HPDE6-E6E7 (cell line): ENCODE results near the gene GPN2.
"Not testable (repeated sequence)": the region's sequence is repeated elsewhere in the genome, so short reads cannot be mapped to it uniquely, and the experiment has no call there.

Source experiments
- DNase-seq: peaks from one replicate; pipeline ENCODE4 v3.0.0; 2011; ENCODE audit warnings: missing footprints; ENCODE audit errors: extremely low spot score

Gene GPN2

GRCh38 chr1:26857473-26858060 is 32.5 kb downstream of the GPN2 start:
- no peak for DNase-seq

- DNase-seq: no peak
Measured at GRCh38 chr1:26856604-26857469, 33.2 kb downstream of the GPN2 start.

DNA sequence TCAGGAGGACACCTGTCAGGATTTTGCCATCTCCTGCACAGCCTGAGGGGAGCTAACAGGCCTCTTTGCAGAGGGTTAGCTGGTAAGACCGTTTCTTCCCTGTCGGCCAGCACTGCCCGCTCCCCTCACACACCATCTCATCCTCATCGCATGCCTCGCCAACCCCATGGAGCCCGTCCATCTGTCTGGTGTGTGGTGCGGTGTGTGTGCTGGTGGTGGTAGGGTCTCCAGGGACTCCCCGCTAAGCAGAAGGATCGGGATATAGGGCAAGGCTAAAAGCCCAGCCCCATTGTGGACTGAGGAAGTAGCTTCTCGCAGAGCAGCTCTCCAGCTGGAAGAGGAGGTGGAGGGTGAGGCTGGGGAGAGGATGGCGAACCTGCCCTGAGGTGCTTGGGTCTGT is 33.9 kb downstream of the GPN2 start:
- no peak for DNase-seq

DNA sequence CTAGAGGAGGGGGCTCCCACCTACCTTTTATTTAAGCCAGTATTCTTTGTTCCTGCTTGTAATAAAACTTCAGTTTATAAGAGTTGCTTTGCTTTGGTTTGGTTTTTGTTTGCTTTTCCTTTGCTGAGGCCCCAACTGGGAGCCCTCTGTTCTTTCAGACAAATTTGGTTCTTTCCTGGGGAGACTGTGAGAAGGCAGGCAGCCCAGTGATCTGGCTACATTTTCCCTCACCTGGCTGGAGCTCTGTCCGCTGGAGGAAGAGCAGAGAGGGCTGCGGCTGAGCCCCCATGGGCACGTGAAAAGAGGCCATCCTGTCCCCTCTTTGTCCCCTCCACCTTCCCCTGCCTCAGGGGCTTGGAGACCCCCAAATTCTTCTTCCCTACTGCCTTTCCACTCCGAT is 34.4 kb downstream of the GPN2 start:
- DNase-seq: no peak

- DNase-seq: peak; percentile 74
Measured at GRCh38 chr1:26854906-26855305, 35.2 kb downstream of the GPN2 start.

- DNase-seq: no peak
Measured at GRCh38 chr1:26853600-26853999, 36.5 kb downstream of the GPN2 start.

- DNase-seq: peak; percentile 86
Measured at GRCh38 chr1:26853156-26853555, 36.9 kb downstream of the GPN2 start.

DNA sequence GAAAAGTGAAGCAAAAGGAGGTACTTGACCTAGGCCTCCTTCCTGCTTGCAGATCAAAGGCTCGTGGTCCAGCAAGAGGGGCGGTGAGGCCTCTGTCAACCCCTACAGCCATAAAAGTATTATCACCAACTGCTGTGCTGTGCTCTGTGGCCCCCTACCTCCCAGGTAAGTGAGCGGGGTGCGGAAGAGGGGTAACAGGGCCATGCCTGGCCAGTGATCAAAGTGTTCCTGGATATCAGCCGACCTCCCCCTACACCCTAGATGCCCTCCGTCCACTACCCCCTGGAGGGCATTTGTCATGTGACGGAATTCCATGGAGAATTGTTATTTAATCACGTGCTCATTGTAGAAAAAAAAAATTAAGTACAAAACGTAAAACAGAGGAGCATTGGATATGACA is 37.4 kb downstream of the GPN2 start:
- DNase-seq: no peak

DNA sequence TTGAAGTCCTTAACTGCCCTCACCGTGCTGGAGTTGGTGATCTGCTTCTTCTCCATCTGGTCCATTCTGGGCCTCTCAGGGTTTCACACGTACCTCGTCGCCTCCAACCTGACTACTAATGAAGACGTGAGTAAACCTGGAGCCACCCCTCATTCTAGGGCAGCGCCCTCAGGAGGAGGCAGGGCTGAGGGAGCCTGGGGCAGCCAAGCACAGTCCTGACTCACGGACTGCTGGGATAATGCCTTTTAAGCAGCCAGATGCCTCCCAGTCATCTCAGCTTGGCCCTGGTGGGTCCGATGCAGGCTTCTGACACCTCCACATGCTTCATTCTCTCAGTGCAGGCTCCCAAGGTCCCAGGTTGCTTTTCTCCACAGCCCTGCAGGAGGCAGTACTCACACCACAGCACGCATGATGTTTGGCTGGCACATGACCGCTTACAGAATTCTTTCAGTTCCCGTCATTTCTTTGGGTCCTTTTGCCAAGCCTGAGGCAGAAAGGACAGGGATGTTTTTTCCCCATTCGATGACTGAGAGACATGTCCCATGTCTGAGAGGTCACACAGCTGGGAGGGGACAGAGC is 38.9 kb downstream of the GPN2 start:
- no peak for DNase-seq

DNA sequence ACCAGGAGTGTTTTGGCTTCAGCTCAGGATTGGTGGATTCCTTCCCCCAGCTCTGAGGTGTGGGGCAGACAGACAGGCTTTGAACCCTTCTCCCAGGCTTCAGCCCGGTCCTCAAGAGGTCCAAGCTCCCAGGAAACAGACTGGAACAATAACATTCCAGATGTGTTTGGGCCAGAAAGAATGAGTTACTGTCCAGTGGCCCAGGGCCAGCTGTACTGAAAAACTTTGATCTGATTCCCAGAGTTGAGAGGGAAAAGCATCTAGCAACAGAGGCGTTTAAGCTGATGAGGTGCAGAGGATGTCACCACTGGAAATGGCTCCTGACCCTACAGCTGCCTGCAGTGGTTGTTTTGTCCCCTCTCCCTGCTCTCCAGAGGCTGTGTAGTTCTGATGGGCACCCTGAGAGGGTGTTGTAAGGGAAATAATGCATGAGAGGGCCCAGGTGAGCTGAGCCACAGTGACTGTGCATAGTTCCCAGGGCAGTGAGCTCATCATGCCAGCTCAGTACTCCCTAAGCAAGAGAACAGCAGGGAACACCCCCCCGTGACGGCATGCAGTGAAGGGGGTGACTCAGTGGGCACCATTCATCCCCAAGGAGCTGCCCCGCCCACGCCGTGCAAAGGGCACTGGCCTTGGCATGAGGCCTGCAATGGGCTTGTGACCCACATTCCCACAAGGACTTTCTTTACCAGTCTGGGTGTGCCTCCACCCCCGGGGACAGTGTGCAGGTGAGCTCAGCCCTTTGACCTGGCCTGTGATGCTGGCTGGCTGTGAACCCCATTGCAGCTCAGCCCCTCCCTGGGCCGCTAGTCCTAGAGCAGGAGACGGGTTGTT is 40.9 kb downstream of the GPN2 start:
- DNase-seq: peak; percentile 98

DNA sequence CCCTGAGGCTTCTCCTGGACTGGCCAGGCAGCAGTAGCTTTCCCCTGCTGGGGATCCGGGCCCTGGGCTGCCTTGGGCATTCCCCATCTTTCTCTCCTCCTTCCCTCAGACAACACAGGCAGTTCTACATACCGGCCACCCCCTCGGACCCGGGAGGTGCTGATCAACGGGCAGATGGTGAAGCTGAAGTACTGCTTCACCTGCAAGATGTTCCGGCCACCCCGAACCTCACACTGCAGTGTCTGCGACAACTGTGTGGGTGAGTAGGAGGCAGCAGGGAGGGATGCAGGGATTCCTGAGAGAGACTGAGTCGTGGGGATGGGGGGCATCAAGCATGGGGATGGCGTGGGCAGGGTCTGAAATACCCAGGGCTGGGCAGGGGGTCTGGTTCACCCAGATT is 41.6 kb downstream of the GPN2 start:
- DNase-seq: no peak

DNA sequence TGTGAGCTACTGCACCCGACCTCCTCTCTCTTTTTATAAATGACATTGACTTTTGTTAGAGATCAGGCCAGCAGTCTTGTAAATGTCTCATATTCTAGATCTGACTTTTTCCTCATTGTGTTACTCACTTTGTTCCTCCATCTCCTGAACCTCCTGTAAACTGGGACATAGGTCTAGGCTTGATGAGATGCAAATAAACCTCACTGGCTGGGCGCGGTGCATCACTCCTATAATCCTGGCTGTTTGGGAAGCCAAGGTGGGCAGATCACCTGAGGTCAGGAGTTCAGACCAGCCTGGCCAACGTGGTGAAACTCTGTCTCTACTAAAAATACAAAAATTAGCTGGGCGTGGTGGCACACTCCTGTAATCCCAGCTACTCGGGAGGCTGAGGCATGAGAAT is 42.3 kb downstream of the GPN2 start:
- DNase-seq: not testable (repeated sequence)

DNA sequence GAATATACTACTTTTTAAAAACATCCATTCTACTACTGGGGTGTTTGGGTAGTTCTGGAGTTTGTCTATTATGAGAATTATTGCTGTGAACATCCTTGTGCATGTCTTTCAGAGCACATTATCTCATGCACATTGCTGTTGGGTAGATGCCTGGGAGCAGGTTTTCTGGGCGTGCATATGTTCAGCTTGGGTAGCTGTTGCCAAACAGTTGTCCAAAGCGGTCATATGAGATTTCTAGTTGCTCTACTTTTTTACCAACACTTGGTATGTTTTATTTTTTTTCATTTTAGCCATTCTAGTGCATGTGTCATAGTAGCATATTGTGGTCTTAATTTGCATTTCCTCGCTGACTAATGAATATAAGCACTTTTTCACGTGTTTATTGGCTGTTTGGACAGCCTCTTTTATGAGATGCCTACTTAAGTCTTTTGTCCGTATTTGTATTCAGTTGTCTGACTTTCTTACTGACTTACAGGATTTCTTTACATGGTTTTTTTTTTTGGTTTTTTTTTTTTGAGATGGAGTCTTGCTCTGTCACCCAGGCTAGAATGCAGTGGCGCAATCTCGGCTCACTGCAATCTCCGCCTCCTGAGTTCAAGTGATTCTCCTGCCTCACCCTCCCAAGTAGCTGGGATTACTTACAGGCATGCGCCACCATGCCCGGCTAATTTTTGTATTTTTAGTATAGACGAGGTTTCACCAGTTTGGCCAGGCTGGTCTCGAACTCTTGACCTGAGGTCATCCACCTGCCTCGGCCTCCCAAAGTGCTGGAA is 45.5 kb downstream of the GPN2 start:
- no peak for DNase-seq

- no peak for DNase-seq
Measured at GRCh38 chr1:26839779-26840178, 50.3 kb downstream of the GPN2 start.

DNA sequence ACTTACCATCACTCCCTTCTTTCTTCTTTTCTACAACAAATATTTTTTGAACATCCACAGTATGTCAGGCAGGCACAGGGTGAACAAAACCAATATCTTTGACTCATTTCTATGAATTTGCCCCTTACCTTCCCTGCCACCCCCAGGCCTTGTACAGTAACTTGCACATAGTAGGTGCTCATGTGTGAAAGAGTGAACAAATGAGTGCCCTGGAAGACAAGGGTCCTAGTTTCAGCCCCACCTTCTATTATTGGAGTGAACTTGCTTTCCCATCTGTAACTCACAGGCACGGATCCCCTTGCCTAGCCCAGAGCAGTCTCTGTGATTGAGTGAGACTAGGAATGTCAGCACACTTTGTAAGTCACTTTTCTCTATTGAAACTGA is 50.8 kb downstream of the GPN2 start:
- no peak for DNase-seq

GRCh38 chr1:26838474-26839338 is 51.4 kb downstream of the GPN2 start:
- DNase-seq: no peak

GRCh38 chr1:26837665-26838064 is 52.4 kb downstream of the GPN2 start:
- not testable (repeated sequence) for DNase-seq

DNA sequence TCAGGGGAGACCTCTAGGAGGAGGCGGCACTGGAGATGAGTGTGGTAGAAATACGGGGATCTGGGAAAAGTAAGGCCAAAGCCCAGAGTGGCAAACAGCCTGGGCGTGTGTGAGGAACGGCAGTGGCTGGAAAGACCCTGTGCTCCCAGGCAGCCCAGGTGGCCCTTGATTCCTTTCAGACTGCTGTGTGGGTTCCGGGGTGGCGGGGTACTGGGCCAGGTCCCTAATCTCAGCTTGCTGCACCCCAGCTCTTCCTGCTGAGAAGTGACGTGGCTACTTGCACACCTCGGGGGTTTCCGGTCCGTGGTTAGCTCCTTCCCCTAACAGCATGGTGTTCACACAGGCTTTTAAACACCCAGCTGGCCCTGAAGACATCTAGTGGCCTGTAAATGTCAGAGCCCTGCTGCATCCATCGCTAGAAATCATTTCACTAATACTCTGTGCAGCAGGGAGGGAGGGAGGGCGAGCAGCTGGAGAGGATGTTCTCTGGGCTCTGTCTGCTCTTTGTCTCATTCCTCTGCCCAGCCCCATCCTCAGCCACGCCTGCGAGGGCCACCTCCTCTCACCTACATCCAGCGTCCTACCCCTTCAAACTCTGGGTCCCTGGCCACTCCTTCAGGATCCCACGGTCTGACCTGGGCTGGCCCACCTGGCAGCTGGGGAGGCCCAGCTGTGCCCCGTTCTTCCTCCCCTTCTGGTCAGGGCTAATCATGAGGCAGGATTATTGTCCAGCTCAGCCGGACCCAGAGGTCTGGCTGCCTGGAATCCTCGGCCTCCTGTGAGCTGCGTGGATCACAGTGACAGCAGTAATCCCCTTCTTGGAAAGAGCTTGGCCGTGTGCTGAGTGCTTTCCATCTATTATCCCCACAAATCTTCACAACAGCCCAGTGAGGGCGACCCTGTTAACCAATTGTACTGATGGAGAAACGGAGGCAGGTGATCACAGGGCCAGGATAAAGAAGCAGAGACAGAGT is 56.4 kb downstream of the GPN2 start:
- no peak for DNase-seq

- no peak for DNase-seq
Measured at GRCh38 chr1:26832249-26832960, 57.7 kb downstream of the GPN2 start.
